ENCODE results near the gene RFX1.

The RFX1 gene

GRCh38 chr19:13960863-13961784 lies 45.0 kb downstream of the RFX1 start:
- TF ChIP-seq CTCF (conservative IDR thresholded peaks at IDR 0.05) (no peak), ZFX (IDR thresholded peaks at IDR 0.05) (no peak)
- no peak overlapping the region for H3K27ac ChIP-seq

- no peak overlapping the region for H3K27ac ChIP-seq
- TF ChIP-seq CTCF (conservative IDR thresholded peaks at IDR 0.05) = no peak
- TF ChIP-seq ZFX (IDR thresholded peaks at IDR 0.05) = no peak
These were observed 45.9 kb downstream of the RFX1 start for GRCh38 chr19:13959962-13960862.

GRCh38 chr19:13959141-13959961 lies 46.8 kb downstream of the RFX1 start:
- no peak overlapping the region for H3K27ac ChIP-seq
- TF ChIP-seq CTCF (conservative IDR thresholded peaks at IDR 0.05) = no peak
- no peak for TF ChIP-seq ZFX (IDR thresholded peaks at IDR 0.05)

GRCh38 chr19:13958043-13958442 lies 48.1 kb downstream of the RFX1 start:
- TF ChIP-seq ZFX (IDR thresholded peaks at IDR 0.05) (no peak), CTCF (conservative IDR thresholded peaks at IDR 0.05) (no peak)
- H3K27ac ChIP-seq = no peak overlapping the region

- H3K27ac ChIP-seq = no peak overlapping the region
- TF ChIP-seq ZFX (IDR thresholded peaks at IDR 0.05) = no peak
- no peak for TF ChIP-seq CTCF (conservative IDR thresholded peaks at IDR 0.05)
These were observed 49.1 kb downstream of the RFX1 start for GRCh38 chr19:13957051-13957450.

- TF ChIP-seq ZFX (IDR thresholded peaks at IDR 0.05) = no peak
- TF ChIP-seq CTCF (conservative IDR thresholded peaks at IDR 0.05) = no peak
- no peak overlapping the region for H3K27ac ChIP-seq
These were observed 49.8 kb downstream of the RFX1 start for GRCh38 chr19:13956365-13956744.
